HCT116 (cell line): ENCODE results near the gene UAP1L1.

Source experiments
- ATF3 ChIP-seq: IDR thresholded peaks from 2 replicates; pipeline ENCODE4 v1.6.1; 2012
- CTCF ChIP-seq, 3 experiments: fragments of 200-600 bp in 1 of 3; sonication (generic) in 1 of 3; IDR thresholded peaks in 2 of 3; conservative IDR thresholded peaks in 1 of 3; 2 replicates each; pipeline ENCODE4 v1.5.1; 2012 to 2017; ENCODE audit warnings: low read depth in 2 of 3, low read length in 2 of 3, antibody characterized with exemption in 1 of 3, borderline replicate concordance in 1 of 3, control low read depth in 1 of 3, mild to moderate bottlenecking in 1 of 3, mixed read lengths in 1 of 3, mixed run types in 1 of 3, moderate library complexity in 1 of 3; ENCODE audit not compliant: insufficient read depth in 1 of 3
- EZH2 ChIP-seq: fragments of 200-600 bp; sonication (generic); IDR thresholded peaks from 2 replicates; pipeline ENCODE4 v1.6.1; 2017; ENCODE audit warnings: antibody characterized with exemption, mixed run types
- POLR2A ChIP-seq: IDR thresholded peaks from 2 replicates; pipeline ENCODE4 v1.7.0; 2011; ENCODE audit warnings: borderline replicate concordance; ENCODE audit not compliant: insufficient read depth, insufficient read length; ENCODE audit errors: extremely low read depth
- POLR2AphosphoS5 ChIP-seq: IDR thresholded peaks from 2 replicates; pipeline ENCODE4 v1.6.1; 2011; ENCODE audit warnings: mild to moderate bottlenecking, low read depth, low read length, moderate library complexity
- RAD21 ChIP-seq: IDR thresholded peaks from 2 replicates; pipeline ENCODE4 v1.6.1; 2012; ENCODE audit warnings: low read depth, mild to moderate bottlenecking
- SRF ChIP-seq: IDR thresholded peaks from 2 replicates; pipeline ENCODE4 v1.6.1; 2012; ENCODE audit warnings: low read depth
- TF ChIP-seq, protein P1 (sequence below): IDR thresholded peaks from 2 replicates; pipeline ENCODE4 v1.6.1; 2012

GRCh38 chr9:137106662-137107250 lies 29.4 kb downstream of the UAP1L1 start:
- TF ChIP-seq CTCF (IDR thresholded peaks at IDR 0.05 in 2 of 3, conservative IDR thresholded peaks at IDR 0.05 in 1 of 3; ENCODE audit: borderline replicate concordance in 1 of 3, insufficient read depth in 1 of 3, low read depth in 2 of 3, low read length in 2 of 3) (no peak), POLR2A (no peak), RAD21 (no peak), SRF (no peak), ATF3 (no peak), POLR2AphosphoS5 (no peak), EZH2 (no peak)
- TF ChIP-seq, protein P1, sequence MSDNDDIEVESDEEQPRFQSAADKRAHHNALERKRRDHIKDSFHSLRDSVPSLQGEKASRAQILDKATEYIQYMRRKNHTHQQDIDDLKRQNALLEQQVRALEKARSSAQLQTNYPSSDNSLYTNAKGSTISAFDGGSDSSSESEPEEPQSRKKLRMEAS: no peak
